Measurements from ENCODE around the gene ASPSCR1. TPM values are rescaled to one million over a fixed set of nuclear protein-coding genes. Genes with fewer than 3 reads are reported as not detected.

Gene ASPSCR1
- total and polyA plus RNA-seq, 2 of the 13 experiments (the other 11 are each of a cell fraction or from before 2014, with no cell fraction given), result 274 to 314 TPM

DNA sequence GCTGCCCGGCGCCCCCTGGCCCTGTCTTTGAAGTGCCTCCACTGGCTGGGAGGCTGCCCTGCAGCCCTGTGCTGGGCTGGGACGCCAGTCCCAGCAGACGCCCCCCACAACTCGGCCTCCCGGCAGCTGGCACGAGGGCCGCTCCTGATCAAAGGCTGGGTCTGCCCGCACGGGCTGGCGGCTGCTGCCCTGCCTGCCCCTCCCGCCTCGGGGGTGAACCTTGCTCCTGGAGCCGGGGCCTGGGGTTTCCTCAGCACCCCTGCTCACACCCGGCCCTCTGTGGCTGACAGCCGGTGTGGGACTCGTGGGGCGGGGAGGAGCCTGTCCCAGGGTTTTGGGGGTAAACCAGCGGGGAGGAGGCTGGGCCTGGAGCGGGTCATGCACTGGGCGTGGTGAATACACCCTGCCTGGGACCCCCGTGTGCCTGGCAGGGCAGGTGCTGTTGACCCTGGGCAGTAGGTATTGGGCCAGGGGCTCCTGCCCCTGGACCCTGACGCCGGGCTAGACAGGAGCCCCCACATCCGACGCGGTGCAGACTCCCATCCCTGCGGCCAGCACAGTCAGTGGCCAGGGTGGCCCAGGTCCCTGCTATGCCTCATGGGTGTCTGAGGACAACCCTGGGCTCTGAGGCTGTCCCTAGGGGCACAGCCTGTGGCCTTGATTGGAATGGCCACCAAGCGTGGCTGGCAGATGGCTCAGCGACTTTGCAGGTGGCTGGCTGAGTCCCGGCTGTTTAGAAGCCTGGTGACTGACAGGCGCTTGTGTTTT is 23.6 kb downstream of the ASPSCR1 start (continued):
- TF ChIP-seq, protein P1, sequence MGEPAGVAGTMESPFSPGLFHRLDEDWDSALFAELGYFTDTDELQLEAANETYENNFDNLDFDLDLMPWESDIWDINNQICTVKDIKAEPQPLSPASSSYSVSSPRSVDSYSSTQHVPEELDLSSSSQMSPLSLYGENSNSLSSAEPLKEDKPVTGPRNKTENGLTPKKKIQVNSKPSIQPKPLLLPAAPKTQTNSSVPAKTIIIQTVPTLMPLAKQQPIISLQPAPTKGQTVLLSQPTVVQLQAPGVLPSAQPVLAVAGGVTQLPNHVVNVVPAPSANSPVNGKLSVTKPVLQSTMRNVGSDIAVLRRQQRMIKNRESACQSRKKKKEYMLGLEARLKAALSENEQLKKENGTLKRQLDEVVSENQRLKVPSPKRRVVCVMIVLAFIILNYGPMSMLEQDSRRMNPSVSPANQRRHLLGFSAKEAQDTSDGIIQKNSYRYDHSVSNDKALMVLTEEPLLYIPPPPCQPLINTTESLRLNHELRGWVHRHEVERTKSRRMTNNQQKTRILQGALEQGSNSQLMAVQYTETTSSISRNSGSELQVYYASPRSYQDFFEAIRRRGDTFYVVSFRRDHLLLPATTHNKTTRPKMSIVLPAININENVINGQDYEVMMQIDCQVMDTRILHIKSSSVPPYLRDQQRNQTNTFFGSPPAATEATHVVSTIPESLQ (CRISPR knock-in tag; conservative IDR thresholded peaks at IDR 0.05), result no peak
- TF ChIP-seq ARID2 (CRISPR knock-in tag; IDR thresholded peaks at IDR 0.05; ENCODE audit: borderline replicate concordance), result peak; percentile 44
- peak; percentile 97 for TF ChIP-seq TAF15 (IDR thresholded peaks at IDR 0.05; ENCODE audit: low read depth, low read length, poor library complexity, severe bottlenecking)
- no peak for TF ChIP-seq SCMH1 (CRISPR knock-in tag; IDR thresholded peaks at IDR 0.05; ENCODE audit: borderline replicate concordance)
- TF ChIP-seq, protein P2, sequence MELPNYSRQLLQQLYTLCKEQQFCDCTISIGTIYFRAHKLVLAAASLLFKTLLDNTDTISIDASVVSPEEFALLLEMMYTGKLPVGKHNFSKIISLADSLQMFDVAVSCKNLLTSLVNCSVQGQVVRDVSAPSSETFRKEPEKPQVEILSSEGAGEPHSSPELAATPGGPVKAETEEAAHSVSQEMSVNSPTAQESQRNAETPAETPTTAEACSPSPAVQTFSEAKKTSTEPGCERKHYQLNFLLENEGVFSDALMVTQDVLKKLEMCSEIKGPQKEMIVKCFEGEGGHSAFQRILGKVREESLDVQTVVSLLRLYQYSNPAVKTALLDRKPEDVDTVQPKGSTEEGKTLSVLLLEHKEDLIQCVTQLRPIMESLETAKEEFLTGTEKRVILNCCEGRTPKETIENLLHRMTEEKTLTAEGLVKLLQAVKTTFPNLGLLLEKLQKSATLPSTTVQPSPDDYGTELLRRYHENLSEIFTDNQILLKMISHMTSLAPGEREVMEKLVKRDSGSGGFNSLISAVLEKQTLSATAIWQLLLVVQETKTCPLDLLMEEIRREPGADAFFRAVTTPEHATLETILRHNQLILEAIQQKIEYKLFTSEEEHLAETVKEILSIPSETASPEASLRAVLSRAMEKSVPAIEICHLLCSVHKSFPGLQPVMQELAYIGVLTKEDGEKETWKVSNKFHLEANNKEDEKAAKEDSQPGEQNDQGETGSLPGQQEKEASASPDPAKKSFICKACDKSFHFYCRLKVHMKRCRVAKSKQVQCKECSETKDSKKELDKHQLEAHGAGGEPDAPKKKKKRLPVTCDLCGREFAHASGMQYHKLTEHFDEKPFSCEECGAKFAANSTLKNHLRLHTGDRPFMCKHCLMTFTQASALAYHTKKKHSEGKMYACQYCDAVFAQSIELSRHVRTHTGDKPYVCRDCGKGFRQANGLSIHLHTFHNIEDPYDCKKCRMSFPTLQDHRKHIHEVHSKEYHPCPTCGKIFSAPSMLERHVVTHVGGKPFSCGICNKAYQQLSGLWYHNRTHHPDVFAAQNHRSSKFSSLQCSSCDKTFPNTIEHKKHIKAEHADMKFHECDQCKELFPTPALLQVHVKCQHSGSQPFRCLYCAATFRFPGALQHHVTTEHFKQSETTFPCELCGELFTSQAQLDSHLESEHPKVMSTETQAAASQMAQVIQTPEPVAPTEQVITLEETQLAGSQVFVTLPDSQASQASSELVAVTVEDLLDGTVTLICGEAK (IDR thresholded peaks at IDR 0.05), result no peak
- TF ChIP-seq, protein P2 (CRISPR knock-in tag; IDR thresholded peaks at IDR 0.05), result peak; percentile 85
- TF ChIP-seq ZBTB38 (CRISPR knock-in tag; IDR thresholded peaks at IDR 0.05), result peak; percentile 86; the same call in 1 of the 2 replicates
- TF ChIP-seq PAWR (CRISPR knock-in tag; IDR thresholded peaks at IDR 0.05; ENCODE audit: borderline replicate concordance), result 0 out of 2 replicates have a peak, but pooled peaks have one; percentile 28
- TF ChIP-seq REXO4 (CRISPR knock-in tag; IDR thresholded peaks at IDR 0.05; ENCODE audit: borderline replicate concordance), result no peak
- TF ChIP-seq, protein P3, sequence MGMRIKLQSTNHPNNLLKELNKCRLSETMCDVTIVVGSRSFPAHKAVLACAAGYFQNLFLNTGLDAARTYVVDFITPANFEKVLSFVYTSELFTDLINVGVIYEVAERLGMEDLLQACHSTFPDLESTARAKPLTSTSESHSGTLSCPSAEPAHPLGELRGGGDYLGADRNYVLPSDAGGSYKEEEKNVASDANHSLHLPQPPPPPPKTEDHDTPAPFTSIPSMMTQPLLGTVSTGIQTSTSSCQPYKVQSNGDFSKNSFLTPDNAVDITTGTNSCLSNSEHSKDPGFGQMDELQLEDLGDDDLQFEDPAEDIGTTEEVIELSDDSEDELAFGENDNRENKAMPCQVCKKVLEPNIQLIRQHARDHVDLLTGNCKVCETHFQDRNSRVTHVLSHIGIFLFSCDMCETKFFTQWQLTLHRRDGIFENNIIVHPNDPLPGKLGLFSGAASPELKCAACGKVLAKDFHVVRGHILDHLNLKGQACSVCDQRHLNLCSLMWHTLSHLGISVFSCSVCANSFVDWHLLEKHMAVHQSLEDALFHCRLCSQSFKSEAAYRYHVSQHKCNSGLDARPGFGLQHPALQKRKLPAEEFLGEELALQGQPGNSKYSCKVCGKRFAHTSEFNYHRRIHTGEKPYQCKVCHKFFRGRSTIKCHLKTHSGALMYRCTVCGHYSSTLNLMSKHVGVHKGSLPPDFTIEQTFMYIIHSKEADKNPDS (CRISPR knock-in tag; IDR thresholded peaks at IDR 0.05), result peak; percentile 61
- peak; percentile 92 for TF ChIP-seq ZNF746 (CRISPR knock-in tag; IDR thresholded peaks at IDR 0.05)
- TF ChIP-seq NRL (CRISPR knock-in tag; IDR thresholded peaks at IDR 0.05; ENCODE audit: borderline replicate concordance), result no peak; the same call in 1 of the 2 replicates
- TF ChIP-seq EEA1 (CRISPR knock-in tag; IDR thresholded peaks at IDR 0.05; ENCODE audit: borderline replicate concordance), result peak; percentile 78; the same call in 1 of the 2 replicates
- 0 out of 2 replicates have a peak, but pooled peaks have one; percentile 78 for TF ChIP-seq MTF1 (CRISPR knock-in tag; IDR thresholded peaks at IDR 0.05)
- no peak for TF ChIP-seq ZEB1 (IDR thresholded peaks at IDR 0.05; ENCODE audit: insufficient replicate concordance, low read depth)
